ENCODE results near the gene ABCA12.

DNA sequence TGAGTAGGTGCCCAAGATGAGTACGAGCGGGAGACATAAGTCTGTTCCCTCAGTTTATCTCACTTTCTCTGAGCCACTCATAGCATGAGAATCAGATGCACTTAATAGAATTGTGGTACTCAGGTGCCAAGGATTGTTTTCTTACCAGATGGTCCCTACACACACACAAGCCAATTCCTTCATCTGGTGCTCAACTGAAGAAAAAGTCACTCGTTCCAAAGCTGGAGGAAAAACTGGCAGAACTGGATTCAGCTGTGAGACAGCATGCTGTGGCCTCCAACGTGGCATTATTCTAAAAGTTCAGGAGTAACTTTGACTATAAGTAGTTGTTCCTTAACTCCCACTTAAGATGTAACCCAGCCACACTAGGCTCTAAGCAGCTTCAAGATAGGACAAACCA is 33.4 kb upstream of the ABCA12 start:
- TF ChIP-seq, protein P1, sequence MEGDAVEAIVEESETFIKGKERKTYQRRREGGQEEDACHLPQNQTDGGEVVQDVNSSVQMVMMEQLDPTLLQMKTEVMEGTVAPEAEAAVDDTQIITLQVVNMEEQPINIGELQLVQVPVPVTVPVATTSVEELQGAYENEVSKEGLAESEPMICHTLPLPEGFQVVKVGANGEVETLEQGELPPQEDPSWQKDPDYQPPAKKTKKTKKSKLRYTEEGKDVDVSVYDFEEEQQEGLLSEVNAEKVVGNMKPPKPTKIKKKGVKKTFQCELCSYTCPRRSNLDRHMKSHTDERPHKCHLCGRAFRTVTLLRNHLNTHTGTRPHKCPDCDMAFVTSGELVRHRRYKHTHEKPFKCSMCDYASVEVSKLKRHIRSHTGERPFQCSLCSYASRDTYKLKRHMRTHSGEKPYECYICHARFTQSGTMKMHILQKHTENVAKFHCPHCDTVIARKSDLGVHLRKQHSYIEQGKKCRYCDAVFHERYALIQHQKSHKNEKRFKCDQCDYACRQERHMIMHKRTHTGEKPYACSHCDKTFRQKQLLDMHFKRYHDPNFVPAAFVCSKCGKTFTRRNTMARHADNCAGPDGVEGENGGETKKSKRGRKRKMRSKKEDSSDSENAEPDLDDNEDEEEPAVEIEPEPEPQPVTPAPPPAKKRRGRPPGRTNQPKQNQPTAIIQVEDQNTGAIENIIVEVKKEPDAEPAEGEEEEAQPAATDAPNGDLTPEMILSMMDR (conservative IDR thresholded peaks at IDR 0.05), result no peak
- no peak for TF ChIP-seq ZFX (IDR thresholded peaks at IDR 0.05)

All from C4-2B (cell line).